ENCODE results near the gene SYTL2. TPM values are rescaled to one million over a fixed set of nuclear protein-coding genes. Genes with fewer than 3 reads are reported as not detected.

SYTL2 gene
- total RNA-seq, 2 donors from 2014 or later = 50.0 to 58.8 TPM

Other genes with a start within 250 kb of the SYTL2 start
- gene DLG2, start 183.8 kb downstream of the SYTL2 start, total RNA-seq = 1 to 10 TPM; 1.0 to 2.2 TPM
- 10 to 100 TPM; 24.5 to 25.4 TPM for gene TMEM126B, start 182.5 kb downstream of the SYTL2 start, total RNA-seq
- 10 to 100 TPM; 19.6 to 21.1 TPM for gene TMEM126A, start 163.2 kb downstream of the SYTL2 start, total RNA-seq
- gene CREBZF, start 146.0 kb downstream of the SYTL2 start, total RNA-seq = 10 to 100 TPM; 46.6 to 50.5 TPM
- gene CCDC89, start 124.9 kb downstream of the SYTL2 start, total RNA-seq = under 1 TPM; 0.27 to 0.47 TPM
- under 1 TPM in 1 of 2 donors, not detected in 1; 0.22 TPM for gene CCDC83, start 44.2 kb upstream of the SYTL2 start, total RNA-seq